ENCODE results near the gene OR51L1.
"Not testable (repeated sequence)": the region's sequence is repeated elsewhere in the genome, so short reads cannot be mapped to it uniquely, and the experiment has no call there.

OR51L1 gene, protein sequence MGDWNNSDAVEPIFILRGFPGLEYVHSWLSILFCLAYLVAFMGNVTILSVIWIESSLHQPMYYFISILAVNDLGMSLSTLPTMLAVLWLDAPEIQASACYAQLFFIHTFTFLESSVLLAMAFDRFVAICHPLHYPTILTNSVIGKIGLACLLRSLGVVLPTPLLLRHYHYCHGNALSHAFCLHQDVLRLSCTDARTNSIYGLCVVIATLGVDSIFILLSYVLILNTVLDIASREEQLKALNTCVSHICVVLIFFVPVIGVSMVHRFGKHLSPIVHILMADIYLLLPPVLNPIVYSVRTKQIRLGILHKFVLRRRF

DNA sequence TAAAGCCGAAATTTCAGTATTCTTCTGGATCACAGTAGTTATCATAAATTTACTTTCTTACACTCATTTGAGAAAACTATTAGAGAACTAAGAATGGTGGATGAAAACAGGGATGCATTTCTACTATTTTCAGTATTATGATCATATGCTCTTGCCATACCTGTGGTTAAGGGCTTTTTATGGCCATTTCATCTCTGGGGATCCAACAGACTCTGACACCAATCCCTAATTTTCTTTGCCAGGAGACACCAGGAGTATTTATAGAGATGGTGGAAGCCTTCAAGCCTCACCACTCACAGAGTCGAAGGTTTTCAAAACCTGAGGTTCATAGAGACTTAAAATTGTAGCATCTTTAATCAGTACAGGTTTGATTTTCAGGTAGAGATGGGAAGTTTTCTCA, at the start of gene OR51L1:
OR51L1 (plus strand) TSS at position 301 of the 400 bp plus-strand sequence. CDS start 4,132 bp downstream, outside the sequence.
- H2AFZ ChIP-seq (ENCODE audit: low read length): no peak within 1 kb of the TSS
- no peaks in the 10 kb centered on the region for H3K4me1 ChIP-seq (ENCODE audit: low read length)
- H4K20me1 ChIP-seq (ENCODE audit: insufficient read depth, low read length): no peaks in the 10 kb centered on the region
- H3F3A ChIP-seq (ENCODE audit: insufficient read depth, low read length): no peaks in the 10 kb centered on the region
- no peak within 1 kb of the TSS for H3K4me2 ChIP-seq (ENCODE audit: low read depth, low read length)
- no peak within 1 kb of the TSS for H3K27ac ChIP-seq (ENCODE audit: low read length)
- no peaks in the 10 kb centered on the region for H3K36me3 ChIP-seq (replicated peaks; ENCODE audit: insufficient read depth, low read length)
- H3K9ac ChIP-seq (ENCODE audit: low read length): no peak within 1 kb of the TSS
- H3K9me3 ChIP-seq (replicated peaks; ENCODE audit: insufficient read depth, low read length): no peaks in the 10 kb centered on the region
- no peaks in the 10 kb centered on the region for H3K9me2 ChIP-seq (replicated peaks; ENCODE audit: insufficient read depth, low read length)
- no peaks in the 10 kb centered on the region for H3K27me3 ChIP-seq (replicated peaks; ENCODE audit: insufficient read depth, low read length)
- TF ChIP-seq EZH2phosphoT487 (IDR thresholded peaks at IDR 0.05; ENCODE audit: low read length): no peak
- TF ChIP-seq EZH2 (optimal IDR thresholded peaks at IDR 0.05; ENCODE audit: low read depth, low read length): no peak
- TF ChIP-seq CTCF (IDR thresholded peaks at IDR 0.05; ENCODE audit: low read length): no peak
- no peak within 1 kb of the TSS for H3K4me3 ChIP-seq (ENCODE audit: low read length)
- DNase-seq: no peak
- H3K79me2 ChIP-seq (ENCODE audit: low read length): no peaks in the 10 kb centered on the region

DNA sequence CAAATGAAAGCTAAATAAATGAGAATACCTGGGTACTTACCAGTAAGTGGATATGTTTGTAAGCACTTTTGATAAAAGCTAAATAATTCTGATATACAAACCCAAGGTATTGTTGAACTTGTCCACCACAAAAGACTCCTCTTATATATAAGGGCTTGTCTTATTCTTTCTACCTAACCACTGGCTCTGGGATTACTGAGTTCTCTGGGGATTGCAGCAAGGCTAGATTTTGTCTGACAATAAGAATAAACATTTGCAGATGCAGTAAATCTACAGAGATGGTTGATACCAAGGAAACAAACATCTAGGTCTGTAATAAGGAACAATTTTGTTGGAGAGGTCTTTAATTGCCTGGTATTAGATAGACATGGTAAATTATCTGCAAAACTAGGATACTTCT, 47.1 kb upstream of the OR51L1 start, which contains the start of gene OR51A4:
OR51A4 (minus strand) TSS at position 101 of the 400 bp plus-strand sequence. CDS start 505 bp downstream, outside the sequence.
- H3K27me3 ChIP-seq (replicated peaks; ENCODE audit: insufficient read depth, low read length): no peaks in the 10 kb centered on the region
- no peak within 1 kb of the TSS for H3K27ac ChIP-seq (ENCODE audit: low read length)
- H3K4me1 ChIP-seq (ENCODE audit: low read length): no peaks in the 10 kb centered on the region
- no peak within 1 kb of the TSS for H3K4me3 ChIP-seq (ENCODE audit: low read length)
- H3K9ac ChIP-seq (ENCODE audit: low read length): no peak within 1 kb of the TSS
- H3K9me3 ChIP-seq (replicated peaks; ENCODE audit: insufficient read depth, low read length): no peaks in the 10 kb centered on the region
- H3K79me2 ChIP-seq (ENCODE audit: low read length): no peaks in the 10 kb centered on the region
- H3K36me3 ChIP-seq (replicated peaks; ENCODE audit: insufficient read depth, low read length): no peaks in the 10 kb centered on the region
- H4K20me1 ChIP-seq (ENCODE audit: insufficient read depth, low read length): no peaks in the 10 kb centered on the region
- DNase-seq: no peak
- no peaks in the 10 kb centered on the region for H3K9me2 ChIP-seq (replicated peaks; ENCODE audit: insufficient read depth, low read length)
- H2AFZ ChIP-seq (ENCODE audit: low read length): no peak within 1 kb of the TSS
- H3K4me2 ChIP-seq (ENCODE audit: low read depth, low read length): no peak within 1 kb of the TSS
- TF ChIP-seq EZH2phosphoT487 (IDR thresholded peaks at IDR 0.05; ENCODE audit: low read length) (no peak), CTCF (IDR thresholded peaks at IDR 0.05; ENCODE audit: low read length) (no peak), EZH2 (optimal IDR thresholded peaks at IDR 0.05; ENCODE audit: low read depth, low read length) (no peak)
- H3F3A ChIP-seq (ENCODE audit: insufficient read depth, low read length): no peaks in the 10 kb centered on the region

GRCh38 chr11:4955613-4956012, 39.0 kb upstream of the OR51L1 start, which contains the start of gene OR51A2:
TSS of gene OR51A2 (minus strand) at chr11:4955713. CDS start at chr11:4955713, 0 bp downstream.
- not testable (repeated sequence) for H3K9me2 ChIP-seq (replicated peaks; ENCODE audit: insufficient read depth, low read length); DNase-seq; H3K36me3 ChIP-seq (replicated peaks; ENCODE audit: insufficient read depth, low read length); H3K27me3 ChIP-seq (replicated peaks; ENCODE audit: insufficient read depth, low read length); H3K9ac ChIP-seq (ENCODE audit: low read length); H3K4me1 ChIP-seq (ENCODE audit: low read length); H3F3A ChIP-seq (ENCODE audit: insufficient read depth, low read length); H3K9me3 ChIP-seq (replicated peaks; ENCODE audit: insufficient read depth, low read length); H3K4me2 ChIP-seq (ENCODE audit: low read depth, low read length); H3K4me3 ChIP-seq (ENCODE audit: low read length); H2AFZ ChIP-seq (ENCODE audit: low read length); H4K20me1 ChIP-seq (ENCODE audit: insufficient read depth, low read length); H3K27ac ChIP-seq (ENCODE audit: low read length); H3K79me2 ChIP-seq (ENCODE audit: low read length)

- no peaks in the 10 kb centered on the region for H4K20me1 ChIP-seq (ENCODE audit: insufficient read depth, low read length)
Measured at GRCh38 chr11:4957396-4957795, 37.3 kb upstream of the OR51L1 start.

More at GRCh38 chr11:4957396-4957795, 37.3 kb upstream of the OR51L1 start:
- Histone ChIP-seq H3K27me3 (replicated peaks; ENCODE audit: insufficient read depth, low read length) (no peaks in the 10 kb centered on the region), H3K9me2 (replicated peaks; ENCODE audit: insufficient read depth, low read length) (no peaks in the 10 kb centered on the region), H3K36me3 (replicated peaks; ENCODE audit: insufficient read depth, low read length) (no peaks in the 10 kb centered on the region), H2AFZ (ENCODE audit: low read length) (no peak overlapping the region), H3F3A (ENCODE audit: insufficient read depth, low read length) (no peaks in the 10 kb centered on the region), H3K27ac (ENCODE audit: low read length) (no peak overlapping the region), H3K4me2 (ENCODE audit: low read depth, low read length) (no peak overlapping the region), H3K79me2 (ENCODE audit: low read length) (no peaks in the 10 kb centered on the region), H3K4me3 (ENCODE audit: low read length) (no peak overlapping the region), H3K4me1 (ENCODE audit: low read length) (no peaks in the 10 kb centered on the region), H3K9me3 (replicated peaks; ENCODE audit: insufficient read depth, low read length) (no peaks in the 10 kb centered on the region), H3K9ac (ENCODE audit: low read length) (no peak overlapping the region)
- TF ChIP-seq EZH2phosphoT487 (IDR thresholded peaks at IDR 0.05; ENCODE audit: low read length) (no peak), CTCF (IDR thresholded peaks at IDR 0.05; ENCODE audit: low read length) (no peak), EZH2 (optimal IDR thresholded peaks at IDR 0.05; ENCODE audit: low read depth, low read length) (no peak)
- DNase-seq: no peak
